K562 (cell line): ENCODE results near the gene PRKCQ. TPM values are rescaled to one million over a fixed set of nuclear protein-coding genes. Genes with fewer than 3 reads are reported as not detected.

Experiments used
- ATAC-seq: fragments of 200-7000 bp; cut with Tn5 transposase; 3 replicates; pipeline ENCODE4 v1.9.1; 2020; ENCODE audit warnings: moderate library complexity
- BruUV-seq: library from RNA; stranded (reverse); fragments of 400-500 nt; replicated peaks from 2 replicates; lab custom pipeline; 2021; lab: Mats Ljungman, UMichigan
- CTCF ChIA-PET: fragments of 300-600 bp; formaldehyde crosslinking; extraction: SDS; loops from one replicate; lab custom pipeline; 2021; ENCODE audit warnings: low intra/inter-chr PET ratio; lab: Yijun Ruan, JAX
- POLR2A ChIA-PET: fragments of 300-600, 350-650 bp; sonication (Branson Sonifier 250); formaldehyde crosslinking; extraction: SDS; loops from one replicate; lab custom pipeline; 2021; ENCODE audit warnings: antibody characterized with exemption, inconsistent platforms; lab: Yijun Ruan, JAX
- DNase-seq, 4 experiments: peaks; one replicate each; pipeline versions ENCODE4 v3.0.0 to v3.0.0-alpha.2; 2011 to 2018; ENCODE audit warnings: low spot score in 3 of 4, mixed read lengths in 3 of 4; ENCODE audit errors: extremely low read depth in 1 of 4
- FAIRE-seq: peaks from 2 replicates; lab custom pipeline; 2011; peaks lifted over from hg19 to GRCh38; lab: Jason Lieb, UNC
- H2AFZ ChIP-seq: 2 replicates; pipeline ENCODE4 v1.6.0; 2011; ENCODE audit warnings: low read depth, low read length, control low read depth, inconsistent platforms
- H3K27ac ChIP-seq: fragments of 200-600 bp; 3 replicates; pipeline ENCODE4 v1.8.0; 2011; ENCODE audit warnings: low read depth, mild to moderate bottlenecking, control low read depth, inconsistent platforms, low read length, moderate library complexity, mixed read lengths; ENCODE audit errors: extremely low read depth
- H3K27me3 ChIP-seq, 2 experiments: fragments of 300-600 bp in 1 of 2; 2 replicates in 1 of 2; 3 replicates in 1 of 2; pipeline versions ENCODE4 v1.6.0 to v1.8.0; 2011; ENCODE audit warnings: inconsistent platforms in 2 of 2, low read length in 2 of 2, mild to moderate bottlenecking in 1 of 2, mixed read lengths in 1 of 2, moderate library complexity in 1 of 2; ENCODE audit not compliant: control insufficient read depth in 2 of 2, insufficient read depth in 2 of 2
- H3K36me3 ChIP-seq: fragments of 300-600 bp; 3 replicates; pipeline ENCODE4 v1.8.0; 2011; ENCODE audit warnings: mild to moderate bottlenecking, low read length, inconsistent platforms; ENCODE audit not compliant: control insufficient read depth, insufficient read depth
- H3K4me1 ChIP-seq, 2 experiments: fragments of 200-600 bp in 1 of 2; replicated peaks in 1 of 2; 2 replicates in 1 of 2; 3 replicates in 1 of 2; pipeline versions ENCODE4 v1.5.1 to v1.8.0; 2011; ENCODE audit warnings: inconsistent platforms in 2 of 2, low read length in 2 of 2, mild to moderate bottlenecking in 1 of 2, mixed read lengths in 1 of 2, moderate library complexity in 1 of 2; ENCODE audit not compliant: control insufficient read depth in 2 of 2, insufficient read depth in 2 of 2
- H3K4me2 ChIP-seq: 2 replicates; pipeline ENCODE4 v1.6.1; 2011; ENCODE audit warnings: low read length, control low read depth, inconsistent platforms, mixed read lengths; ENCODE audit not compliant: insufficient read depth
- H3K4me3 ChIP-seq: fragments of 200-600 bp; sonication (generic), shearing (Covaris generic); 2 replicates; pipeline ENCODE4 v1.5.1; 2016; ENCODE audit warnings: control low read depth, inconsistent platforms
- H3K79me2 ChIP-seq: fragments of 200-600 bp; 3 replicates; pipeline ENCODE4 v1.8.0; 2011; ENCODE audit warnings: low read length, inconsistent platforms; ENCODE audit not compliant: control insufficient read depth, insufficient read depth
- H3K9ac ChIP-seq, 2 experiments: 2 replicates each; pipeline versions ENCODE4 v1.6.0 to v1.6.1; 2011; ENCODE audit warnings: low read depth in 2 of 2, low read length in 2 of 2, control low read depth in 1 of 2, inconsistent platforms in 1 of 2, mild to moderate bottlenecking in 1 of 2, mixed read lengths in 1 of 2; ENCODE audit not compliant: insufficient read depth in 1 of 2
- H3K9me1 ChIP-seq: one replicate; pipeline ENCODE4 v1.6.0; 2011; ENCODE audit warnings: inconsistent platforms, mild to moderate bottlenecking, low read length, moderate library complexity; ENCODE audit not compliant: control insufficient read depth, insufficient read depth
- H3K9me3 ChIP-seq: replicated peaks from 2 replicates; pipeline ENCODE4 v1.5.1; 2011; ENCODE audit warnings: low read depth, low read length, inconsistent platforms; ENCODE audit not compliant: control insufficient read depth, insufficient read depth
- H4K20me1 ChIP-seq: replicated peaks from 2 replicates; pipeline ENCODE4 v1.6.1; 2011; ENCODE audit warnings: low read length, inconsistent platforms, mixed read lengths; ENCODE audit not compliant: control insufficient read depth, insufficient read depth
- MAFK ChIP-seq: IDR thresholded peaks from 2 replicates; pipeline ENCODE4 v1.6.1; 2011; ENCODE audit warnings: low read length, improper control_type of control experiment
- NCOA2 ChIP-seq, 2 experiments: fragments of 450-650 bp; IDR thresholded peaks; 2 replicates each; pipeline ENCODE4 v1.6.1; 2018; ENCODE audit warnings: mild to moderate bottlenecking in 2 of 2, moderate library complexity in 1 of 2; ENCODE audit not compliant: partially characterized antibody in 2 of 2
- WGBS: fragments of 100-300 bp; shearing (Covaris generic); methylation state at CpG from one replicate; pipeline ENCODE4 v1.1.6; 2016; ENCODE audit warnings: low coverage, mixed read lengths; ENCODE audit not compliant: insufficient coverage; ENCODE audit errors: missing lambda C conversion rate; 5-methylcytosine and 5-hydroxymethylcytosine counted together
- in situ Hi-C: fragments of 300-500 bp; cut with MboI; formaldehyde crosslinking; loops from 4 replicates; pipeline ENCODE4 v1.15.0; 2018; ENCODE audit warnings: inconsistent platforms, mixed read lengths
- intact Hi-C: fragments of 100-400 bp; cut with micrococcal nuclease; formaldehyde crosslinking; loops from 2 replicates; pipeline ENCODE4 v1.14.2; 2022
- polyA plus RNA-seq, 8 experiments: library from polyadenylated mRNA; depleted of rRNA in 4 of 8; stranded (reverse) in 5 of 8; unstranded in 3 of 8; fragments of >200 nt; fragmentation: Nextera tagmentation in 2 of 8; fragmentation: Illumina TruSeq in 1 of 8; extraction: Ambion mirVana in 2 of 8; extraction: Trizol in 1 of 8; gene quantifications; 2 replicates each; pipeline versions ENCODE4 v1.2.1 to v1.2.3, GENCODE V29; 2011 to 2014; ENCODE audit warnings: inconsistent platforms in 1 of 8, missing spikeins in 1 of 8
- total RNA-seq, 7 experiments: library from RNA; depleted of rRNA in 6 of 7; stranded (reverse); fragments of >200 nt in 6 of 7; fragmentation: Illumina TruSeq in 2 of 7; extraction: Trizol in 2 of 7; gene quantifications; 2 replicates each; pipeline versions ENCODE4 v1.2.1 to v1.2.3, GENCODE V29; 2011 to 2021; ENCODE audit warnings: low replicate concordance in 1 of 7
- TF ChIP-seq, protein P1 (sequence below): fragments of 450-650 bp; formaldehyde crosslinking; IDR thresholded peaks from 2 replicates; pipeline ENCODE4 v1.4.0; 2022; ENCODE audit warnings: mild to moderate bottlenecking, moderate library complexity

PRKCQ gene
- total and polyA plus RNA-seq, 9 of the 15 experiments (the other 6 are each of a cell fraction or from before 2014, with no cell fraction given): 4.4 to 23.3 (median 14.6) TPM

DNA sequence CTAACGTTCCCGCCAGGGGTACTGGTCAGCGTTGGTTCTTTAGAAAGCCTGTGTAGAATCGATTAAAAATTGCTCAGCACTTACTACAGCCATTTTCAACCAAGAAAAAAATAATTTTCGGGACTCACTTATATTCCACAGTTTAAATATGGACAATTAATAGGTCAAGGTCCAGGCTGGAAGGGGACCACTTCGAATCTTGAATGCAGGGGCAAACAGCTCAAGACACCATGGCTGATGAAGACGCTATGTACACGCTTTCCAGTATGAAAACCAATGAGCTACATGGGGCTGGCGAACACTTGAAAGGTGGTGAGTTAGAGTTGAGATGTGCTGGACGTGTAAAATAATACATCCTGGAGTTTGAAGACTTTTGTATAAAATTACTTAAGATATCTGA is 87.2 kb downstream of the PRKCQ start:
- Histone ChIP-seq H3K27ac (no peak overlapping the region), H3K79me2 (no peaks in the 10 kb centered on the region), H3K36me3 (peaks cover 26% of the 10 kb centered on the region; the same call in 2 of the 3 replicates), H4K20me1 (no peaks in the 10 kb centered on the region), H3K9ac (no peak overlapping the region), H3K4me3 (no peak overlapping the region), H3K9me1 (no peaks in the 10 kb centered on the region), H3K9me3 (no peaks in the 10 kb centered on the region), H3K27me3 (no peaks in the 10 kb centered on the region), H3K4me1 (no peaks in the 10 kb centered on the region), H3K4me2 (no peak overlapping the region), H2AFZ (no peak overlapping the region)
- TF ChIP-seq, protein P1, sequence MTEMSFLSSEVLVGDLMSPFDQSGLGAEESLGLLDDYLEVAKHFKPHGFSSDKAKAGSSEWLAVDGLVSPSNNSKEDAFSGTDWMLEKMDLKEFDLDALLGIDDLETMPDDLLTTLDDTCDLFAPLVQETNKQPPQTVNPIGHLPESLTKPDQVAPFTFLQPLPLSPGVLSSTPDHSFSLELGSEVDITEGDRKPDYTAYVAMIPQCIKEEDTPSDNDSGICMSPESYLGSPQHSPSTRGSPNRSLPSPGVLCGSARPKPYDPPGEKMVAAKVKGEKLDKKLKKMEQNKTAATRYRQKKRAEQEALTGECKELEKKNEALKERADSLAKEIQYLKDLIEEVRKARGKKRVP (CRISPR knock-in tag): no peak
- TF ChIP-seq NCOA2 (IDR thresholded peaks at IDR 0.05; ENCODE audit: partially characterized antibody in 2 of 2) (no peak), MAFK (no peak)
- DNase-seq: no peak
- in situ Hi-C loops (no loop called here), intact Hi-C loops (no loop called here)
- 81% methylated on average over 10 of the region's 10 CpGs for WGBS
- no peak for FAIRE-seq
- POLR2A ChIA-PET: interaction anchor here (0.5 to 1.3 kb wide), 2 partner anchors 13 to 232 kb away, joined by 3 read pairs; no protein-coding TSS in a partner anchor
- no TSS peak for BruUV-seq
- CTCF ChIA-PET: no interaction called here
- no peak for ATAC-seq
